HG03469 (cell line): ENCODE measurements around the gene RNU1-2.
"Not testable (repeated sequence)": the region's sequence is repeated elsewhere in the genome, so short reads cannot be mapped to it uniquely, and the experiment has no call there.

ENCODE experiments used
- ATAC-seq: cut with Tn5 transposase; IDR thresholded peaks from one replicate; pipeline ENCODE4 v1.9.1; 2021; ENCODE audit warnings: mild to moderate bottlenecking, moderate library complexity, moderate number of reproducible peaks; ENCODE audit not compliant: unreplicated experiment

RNU1-2 gene

GRCh38 chr1:16924919-16925477 lies 29.2 kb downstream of the RNU1-2 start:
- no peak for ATAC-seq

GRCh38 chr1:16925635-16926490 lies 30.1 kb downstream of the RNU1-2 start:
- no peak for ATAC-seq

- ATAC-seq = no peak
Observed at GRCh38 chr1:16926491-16927073, 30.8 kb downstream of the RNU1-2 start.

GRCh38 chr1:16927256-16927655 lies 31.5 kb downstream of the RNU1-2 start:
- no peak for ATAC-seq

GRCh38 chr1:16927711-16928485 lies 32.1 kb downstream of the RNU1-2 start:
- no peak for ATAC-seq

- ATAC-seq = not testable (repeated sequence)
Observed at GRCh38 chr1:16929146-16930041, 33.6 kb downstream of the RNU1-2 start.

- not testable (repeated sequence) for ATAC-seq
Observed at GRCh38 chr1:16931206-16931934, 35.6 kb downstream of the RNU1-2 start.

- ATAC-seq = not testable (repeated sequence)
Observed at GRCh38 chr1:16933945-16934344, 38.2 kb downstream of the RNU1-2 start.

GRCh38 chr1:16936580-16936979 lies 40.8 kb downstream of the RNU1-2 start:
- not testable (repeated sequence) for ATAC-seq

GRCh38 chr1:16938351-16939321 lies 42.9 kb downstream of the RNU1-2 start:
- no peak for ATAC-seq

GRCh38 chr1:16939386-16940180 lies 43.8 kb downstream of the RNU1-2 start:
- ATAC-seq = not testable (repeated sequence)

- ATAC-seq = no peak
Observed at GRCh38 chr1:16944038-16944437, 48.3 kb downstream of the RNU1-2 start.

- not testable (repeated sequence) for ATAC-seq
Observed at GRCh38 chr1:16945512-16945911, 49.7 kb downstream of the RNU1-2 start.
